KBM-7 (cell line): Measurements from ENCODE around the gene CRTAC1.
A peak's percentile ranks its signal among the peaks of the same experiment; 100 is the strongest.

Experiments
- DNase-seq: peaks from one replicate; pipeline ENCODE4 v3.0.0-alpha.2; 2015
- in situ Hi-C: fragments of 300-500 bp; cut with MboI; formaldehyde crosslinking; loops from 2 replicates; pipeline ENCODE4 v1.14.3; 2020; ENCODE audit warnings: low sequenced_read_pairs, low pct_unique_long_range_greater_than_20kb, mixed read lengths

CRTAC1 gene

GRCh38 chr10:97936126-97936525 is 94.3 kb downstream of the CRTAC1 start:
- no peak for DNase-seq
- in situ Hi-C loops: no loop called here

GRCh38 chr10:97932932-97933530 is 97.4 kb downstream of the CRTAC1 start:
- DNase-seq: no peak
- in situ Hi-C loops: no loop called here

- in situ Hi-C loops: no loop called here
- DNase-seq: no peak
These were observed 99.4 kb downstream of the CRTAC1 start for GRCh38 chr10:97931041-97931440.

GRCh38 chr10:97928897-97929296 is 101.5 kb downstream of the CRTAC1 start:
- in situ Hi-C loops: no loop called here
- DNase-seq: no peak

GRCh38 chr10:97927622-97928021 is 102.8 kb downstream of the CRTAC1 start:
- no peak for DNase-seq
- in situ Hi-C loops: no loop called here

GRCh38 chr10:97926055-97926454 is 104.4 kb downstream of the CRTAC1 start:
- in situ Hi-C loops: no loop called here
- DNase-seq: no peak

- no peak for DNase-seq
- in situ Hi-C loops: no loop called here
These were observed 105.0 kb downstream of the CRTAC1 start for GRCh38 chr10:97925308-97925938.

GRCh38 chr10:97924678-97925077 is 105.7 kb downstream of the CRTAC1 start:
- DNase-seq: no peak
- in situ Hi-C loops: no loop called here

GRCh38 chr10:97923476-97923875 is 106.9 kb downstream of the CRTAC1 start:
- DNase-seq: no peak
- in situ Hi-C loops: no loop called here

GRCh38 chr10:97923057-97923456 is 107.4 kb downstream of the CRTAC1 start:
- in situ Hi-C loops: no loop called here
- DNase-seq: no peak

GRCh38 chr10:97922022-97922758 is 108.2 kb downstream of the CRTAC1 start:
- in situ Hi-C loops: no loop called here
- DNase-seq: no peak

- in situ Hi-C loops: no loop called here
- DNase-seq: no peak
These were observed 108.8 kb downstream of the CRTAC1 start for GRCh38 chr10:97921581-97922021.

- in situ Hi-C loops: no loop called here
- DNase-seq: no peak
These were observed 109.6 kb downstream of the CRTAC1 start for GRCh38 chr10:97920865-97921264.

- no peak for DNase-seq
- in situ Hi-C loops: no loop called here
These were observed 111.4 kb downstream of the CRTAC1 start for GRCh38 chr10:97919012-97919411.

GRCh38 chr10:97916586-97916985 is 113.8 kb downstream of the CRTAC1 start:
- in situ Hi-C loops: no loop called here

GRCh38 chr10:97915346-97916131 is 114.9 kb downstream of the CRTAC1 start:
- DNase-seq: no peak
- in situ Hi-C loops: no loop called here

More at GRCh38 chr10:97916586-97916985, 113.8 kb downstream of the CRTAC1 start:
- no peak for DNase-seq

- DNase-seq: peak; percentile 60
- in situ Hi-C loops: no loop called here
These were observed 115.6 kb downstream of the CRTAC1 start for GRCh38 chr10:97914837-97915211.

- in situ Hi-C loops: no loop called here
- DNase-seq: no peak
These were observed 116.1 kb downstream of the CRTAC1 start for GRCh38 chr10:97914171-97914836.

GRCh38 chr10:97913614-97914013 is 116.8 kb downstream of the CRTAC1 start:
- no peak for DNase-seq
- in situ Hi-C loops: no loop called here
